ENCODE data around the gene PLD1.
A peak's percentile ranks its signal among the peaks of the same experiment; 100 is the strongest.

PLD1 gene

DNA sequence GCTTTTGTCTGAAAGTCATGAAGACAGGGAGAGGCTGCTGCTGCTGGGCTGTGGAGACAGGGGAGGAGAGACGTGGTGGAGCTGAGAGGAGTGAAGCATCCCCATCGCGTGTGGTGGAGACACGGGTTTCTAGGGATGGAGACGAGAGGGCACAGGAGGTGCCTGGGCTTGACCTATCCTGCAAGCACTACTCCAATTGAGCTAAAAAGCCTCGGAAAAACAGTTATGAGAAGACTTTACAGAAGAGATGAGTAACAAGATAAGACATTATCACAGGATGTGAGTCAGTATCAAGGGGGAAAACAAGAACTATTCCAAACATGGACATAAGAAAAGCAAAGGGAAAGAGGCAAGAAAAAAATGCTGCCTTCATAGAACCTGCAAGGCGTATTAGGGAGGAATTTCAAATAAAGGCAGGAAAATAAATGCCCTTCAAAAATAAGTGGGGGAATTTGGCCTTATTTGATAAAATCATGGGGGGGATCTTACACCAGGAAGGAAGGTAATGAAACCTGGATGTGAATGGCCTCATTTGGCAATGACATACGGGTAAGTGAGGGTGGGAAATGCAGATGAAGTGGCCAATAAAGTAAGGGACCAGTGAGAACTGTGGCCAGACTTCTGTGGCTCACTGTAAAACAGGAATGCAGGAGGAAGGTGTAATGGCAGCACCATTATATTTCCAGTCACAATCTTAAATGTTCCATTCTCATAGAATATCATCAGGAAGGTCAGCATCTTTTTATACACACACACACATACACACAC is 97.9 kb downstream of the PLD1 start:
- TF ChIP-seq, protein P1, sequence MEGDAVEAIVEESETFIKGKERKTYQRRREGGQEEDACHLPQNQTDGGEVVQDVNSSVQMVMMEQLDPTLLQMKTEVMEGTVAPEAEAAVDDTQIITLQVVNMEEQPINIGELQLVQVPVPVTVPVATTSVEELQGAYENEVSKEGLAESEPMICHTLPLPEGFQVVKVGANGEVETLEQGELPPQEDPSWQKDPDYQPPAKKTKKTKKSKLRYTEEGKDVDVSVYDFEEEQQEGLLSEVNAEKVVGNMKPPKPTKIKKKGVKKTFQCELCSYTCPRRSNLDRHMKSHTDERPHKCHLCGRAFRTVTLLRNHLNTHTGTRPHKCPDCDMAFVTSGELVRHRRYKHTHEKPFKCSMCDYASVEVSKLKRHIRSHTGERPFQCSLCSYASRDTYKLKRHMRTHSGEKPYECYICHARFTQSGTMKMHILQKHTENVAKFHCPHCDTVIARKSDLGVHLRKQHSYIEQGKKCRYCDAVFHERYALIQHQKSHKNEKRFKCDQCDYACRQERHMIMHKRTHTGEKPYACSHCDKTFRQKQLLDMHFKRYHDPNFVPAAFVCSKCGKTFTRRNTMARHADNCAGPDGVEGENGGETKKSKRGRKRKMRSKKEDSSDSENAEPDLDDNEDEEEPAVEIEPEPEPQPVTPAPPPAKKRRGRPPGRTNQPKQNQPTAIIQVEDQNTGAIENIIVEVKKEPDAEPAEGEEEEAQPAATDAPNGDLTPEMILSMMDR (IDR thresholded peaks at IDR 0.05) = no peak
- H3K36me3 ChIP-seq = peaks cover 0 to 45% (median 16%) of the 10 kb centered on the region in 3 donors
- H3K4me3 ChIP-seq = no peak overlapping the region
- no peaks in the 10 kb centered on the region for H3K9me3 ChIP-seq
- no peak for DNase-seq
- H3K4me1 ChIP-seq = peaks cover 0 to 17% (median 7%) of the 10 kb centered on the region in 4 donors
- intact Hi-C loops (cut with DNase I; ENCODE audit: low total_unique reads) = no loop called here
- H3K27me3 ChIP-seq = no peaks in the 10 kb centered on the region
- H3K27ac ChIP-seq = peak overlapping the region; percentile 66 to 72

DNA sequence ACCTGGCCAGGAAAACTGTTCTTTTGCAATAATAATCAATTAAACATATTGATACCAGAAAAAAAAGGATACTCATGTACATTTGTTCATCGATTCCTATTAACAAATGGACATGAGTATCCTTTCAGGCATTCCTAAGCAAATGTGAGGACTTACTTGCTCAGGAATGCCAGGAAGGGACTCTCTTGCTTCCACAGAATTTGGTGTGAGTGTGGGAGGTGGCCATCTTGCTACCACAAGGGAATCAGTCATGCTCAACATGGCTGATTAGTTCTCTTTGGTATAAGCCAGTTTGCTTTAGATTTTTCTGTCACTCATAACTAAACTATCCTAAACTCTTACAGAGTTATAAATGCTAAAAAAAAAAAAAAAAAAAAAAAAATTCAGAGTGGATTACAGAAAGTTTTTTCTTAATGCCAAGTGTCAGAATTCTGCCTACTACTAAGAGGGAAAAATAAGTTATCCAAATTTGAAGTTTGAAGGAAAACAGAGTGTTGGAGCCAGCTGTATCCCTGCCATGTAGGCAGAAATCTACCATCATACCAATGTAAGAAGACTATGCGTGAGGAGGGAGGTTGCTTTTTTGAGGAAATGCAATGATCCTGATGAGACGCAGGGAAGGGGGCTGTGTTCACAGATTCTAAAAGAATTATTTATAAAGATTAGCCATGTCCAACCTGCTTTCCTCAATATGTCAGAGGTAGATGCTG is 98.7 kb downstream of the PLD1 start:
- H3K36me3 ChIP-seq = peaks cover 0 to 46% (median 14%) of the 10 kb centered on the region in 3 donors
- DNase-seq = no peak
- TF ChIP-seq, protein P1 (IDR thresholded peaks at IDR 0.05) = no peak
- H3K9me3 ChIP-seq = no peaks in the 10 kb centered on the region
- no peak overlapping the region for H3K4me3 ChIP-seq
- no peaks in the 10 kb centered on the region for H3K27me3 ChIP-seq
- intact Hi-C loops (cut with DNase I; ENCODE audit: low total_unique reads) = no loop called here
- H3K27ac ChIP-seq = peak overlapping the region; percentile 66 to 72
- peaks cover 0 to 17% (median 7%) of the 10 kb centered on the region in 4 donors for H3K4me1 ChIP-seq

DNA sequence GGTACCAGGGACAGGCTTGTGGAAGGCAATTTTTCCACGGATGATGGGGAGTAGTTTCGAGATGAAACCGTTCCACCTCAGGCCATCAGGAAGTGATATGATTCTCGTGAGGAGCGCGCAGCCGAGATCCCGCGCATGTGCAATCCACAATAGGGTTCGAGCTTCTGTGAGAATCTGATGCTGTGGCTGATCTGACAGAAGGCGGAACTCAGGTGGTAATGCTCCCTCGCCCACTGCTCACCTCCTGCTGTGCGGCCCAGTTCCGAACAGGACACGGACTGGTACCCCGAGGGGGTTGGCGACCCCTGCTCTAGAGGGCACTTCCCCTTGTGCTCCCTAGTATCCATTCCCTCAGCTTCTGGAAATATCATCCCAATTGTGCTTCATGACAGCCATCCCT is 99.9 kb downstream of the PLD1 start:
- intact Hi-C loops (cut with DNase I; ENCODE audit: low total_unique reads) = no loop called here
- Histone ChIP-seq H3K27ac (no peak overlapping the region), H3K4me1 (peaks cover 0 to 17% (median 7%) of the 10 kb centered on the region in 4 donors), H3K36me3 (peaks cover 0 to 46% (median 14%) of the 10 kb centered on the region in 3 donors), H3K27me3 (no peaks in the 10 kb centered on the region), H3K4me3 (no peak overlapping the region), H3K9me3 (no peaks in the 10 kb centered on the region)
- DNase-seq = no peak
- TF ChIP-seq, protein P1 (IDR thresholded peaks at IDR 0.05) = no peak

DNA sequence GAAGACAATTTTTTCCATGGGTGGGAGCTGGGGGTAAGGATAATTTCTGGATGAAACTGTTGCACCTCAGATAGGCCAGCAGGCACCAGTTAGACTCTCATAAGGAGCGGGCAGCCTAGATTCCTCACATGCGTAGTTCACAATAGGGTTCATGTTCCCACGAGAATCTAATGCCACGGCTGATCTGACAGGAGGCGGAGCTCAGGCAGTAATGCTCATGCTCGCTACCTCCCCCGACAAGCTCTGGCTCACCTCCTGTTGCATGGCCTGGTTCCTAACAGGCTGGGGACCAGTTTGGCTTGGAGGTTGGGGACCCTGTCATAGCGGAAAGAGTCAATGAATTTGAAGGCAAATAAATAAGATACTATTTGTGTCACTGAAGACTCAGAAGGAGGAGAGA is 105.5 kb downstream of the PLD1 start:
- peaks cover 0 to 20% (median 6%) of the 10 kb centered on the region in 4 donors for H3K4me1 ChIP-seq
- intact Hi-C loops (cut with DNase I; ENCODE audit: low total_unique reads) = no loop called here
- peak overlapping the region in 1 of 2 donors; percentile 33 for H3K27ac ChIP-seq
- DNase-seq = no peak
- TF ChIP-seq, protein P1 (IDR thresholded peaks at IDR 0.05) = no peak
- H3K4me3 ChIP-seq = no peak overlapping the region
- no peaks in the 10 kb centered on the region for H3K27me3 ChIP-seq
- H3K36me3 ChIP-seq = peaks cover 0 to 24% (median 0%) of the 10 kb centered on the region in 3 donors
- peaks cover 0 to 11% (median 0%) of the 10 kb centered on the region in 3 donors for H3K9me3 ChIP-seq

DNA sequence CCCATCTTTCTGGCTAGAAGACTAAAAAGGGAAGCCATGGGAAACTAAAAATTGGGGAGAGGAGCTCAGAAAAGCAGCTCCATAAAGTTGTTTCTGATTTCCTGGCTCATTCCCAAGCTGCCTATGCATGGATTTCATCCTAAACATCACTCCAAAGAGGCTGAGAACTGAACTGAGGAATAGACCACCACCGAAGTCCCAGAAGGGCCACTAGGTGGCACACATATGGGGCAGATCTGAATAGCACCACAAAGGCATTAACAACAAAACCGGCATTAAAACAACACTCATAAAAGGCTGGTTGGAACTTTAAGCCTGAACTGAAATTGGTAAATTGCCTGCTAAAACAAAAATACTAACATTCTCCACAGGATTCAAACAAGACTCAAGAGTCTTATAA is 106.3 kb downstream of the PLD1 start:
- peaks cover 0 to 11% (median 0%) of the 10 kb centered on the region in 3 donors for H3K9me3 ChIP-seq
- TF ChIP-seq, protein P1 (IDR thresholded peaks at IDR 0.05) = peak; percentile 37 to 42
- peaks cover 0 to 17% (median 0%) of the 10 kb centered on the region in 3 donors for H3K36me3 ChIP-seq
- H3K4me1 ChIP-seq = peaks cover 0 to 28% (median 10%) of the 10 kb centered on the region in 4 donors
- intact Hi-C loops (cut with DNase I; ENCODE audit: low total_unique reads) = no loop called here
- no peaks in the 10 kb centered on the region for H3K27me3 ChIP-seq
- H3K4me3 ChIP-seq = no peak overlapping the region
- no peak for DNase-seq
- peak overlapping the region in 1 of 2 donors; percentile 33 for H3K27ac ChIP-seq

All from tibial artery (tissue), 4 donors.